Aorta (tissue), 5 donors: ENCODE results near the gene SELL. TPM values are rescaled to one million over a fixed set of nuclear protein-coding genes. Genes with fewer than 3 reads are reported as not detected.

Experiments
- ATAC-seq: fragments of 200-7000 bp; cut with Tn5 transposase; one replicate; pipeline ENCODE4 v1.9.1; 2022; ENCODE audit warnings: moderate library complexity; ENCODE audit not compliant: low FRiP score
- DNase-seq, 2 donors: peaks; one replicate each; pipeline ENCODE4 v3.0.0-alpha.2; 2020
- H3K27ac ChIP-seq, 2 donors: one replicate each; pipeline ENCODE4 v1.5.1; 2013; ENCODE audit warnings: low read length in 2 of 2, mild to moderate bottlenecking in 2 of 2, moderate library complexity in 2 of 2, control low read depth in 1 of 2, inconsistent platforms in 1 of 2, low read depth in 1 of 2
- H3K27me3 ChIP-seq, 2 donors: one replicate each; pipeline ENCODE4 v1.6.1; 2013; ENCODE audit warnings: control low read depth in 1 of 2, low read length in 1 of 2, mild to moderate bottlenecking in 1 of 2, moderate library complexity in 1 of 2; ENCODE audit not compliant: insufficient read depth in 2 of 2, control insufficient read depth in 1 of 2
- H3K36me3 ChIP-seq, 2 donors: one replicate each; pipeline ENCODE4 v1.6.1; 2013; ENCODE audit warnings: control low read depth in 1 of 2, low read length in 1 of 2, mild to moderate bottlenecking in 1 of 2; ENCODE audit not compliant: insufficient read depth in 2 of 2, control insufficient read depth in 1 of 2
- H3K4me1 ChIP-seq, 2 donors: one replicate each; pipeline ENCODE4 v1.6.1; 2013; ENCODE audit warnings: low read length in 2 of 2, control low read depth in 1 of 2, mild to moderate bottlenecking in 1 of 2, moderate library complexity in 1 of 2; ENCODE audit not compliant: insufficient read depth in 2 of 2, control insufficient read depth in 1 of 2
- H3K4me3 ChIP-seq, 2 donors: one replicate each; pipeline ENCODE4 v1.5.1; 2013; ENCODE audit warnings: low read length in 2 of 2, control low read depth in 1 of 2, mild to moderate bottlenecking in 1 of 2
- H3K9me3 ChIP-seq: one replicate; pipeline ENCODE4 v1.6.1; 2013; ENCODE audit warnings: mild to moderate bottlenecking, low read length; ENCODE audit not compliant: control insufficient read depth
- WGBS, 2 donors: extraction: QIAGEN DNeasy Blood & Tissue Kit; methylation state at CpG; one replicate each; pipeline ENCODE4 v1.1.7; 2013; 5-methylcytosine and 5-hydroxymethylcytosine counted together
- intact Hi-C, 2 donors: fragments of 100-400 bp; cut with DNase I; formaldehyde crosslinking; loops; one replicate each; pipeline versions ENCODE4 v1.14.2 to v1.15.0; 2022
- polyA plus RNA-seq, 2 donors: library from polyadenylated mRNA; stranded (reverse); fragments of 200-250 nt; gene quantifications; one replicate each; pipeline ENCODE4 v1.2.3, GENCODE V29; 2013
- total RNA-seq, 2 donors: library from RNA; stranded (reverse); fragmentation: NEBNext Ultra II Directional; extraction: Animal tissue kit (Norgen Biotek cat#: 25700); gene quantifications; one replicate each; pipeline ENCODE4 v1.2.1, GENCODE V29; 2021
- donor health status: healthy with polysubstance abuse.
- donor health status: Bipolar disorder and iron deficiency.
- donor health status: DM: no; HTN: no; CAD: no.
- donor health status: DM: no; HTN: no; CAD: no.
- donor health status: DM: yes; HTN: yes; CAD: no.

SELL gene
- total and polyA plus RNA-seq, 4 donors: 2.0 to 12.8 (median 10.9) TPM

- ATAC-seq: no peak
Measured at GRCh38 chr1:169647512-169647911, 63.9 kb downstream of the SELL start.

DNA sequence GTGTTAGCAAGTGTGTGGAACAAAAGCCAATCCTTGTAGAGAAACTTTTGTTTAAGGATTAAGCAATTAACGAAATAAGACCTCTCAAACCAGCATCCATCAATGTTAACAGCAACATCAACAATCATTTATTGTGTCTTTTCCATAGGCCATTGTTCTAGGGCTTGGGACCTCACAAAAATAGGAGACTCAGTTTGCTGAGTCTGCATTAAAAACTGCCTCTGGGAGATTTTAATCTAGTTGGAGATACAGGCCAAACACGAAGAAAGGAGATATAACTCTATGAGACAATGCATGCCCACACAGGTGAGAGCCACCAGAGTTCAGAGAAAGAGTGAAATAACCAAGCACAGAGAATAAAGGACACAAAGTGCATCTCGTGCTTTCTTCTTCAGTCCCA, 67.1 kb downstream of the SELL start:
- H3K27ac ChIP-seq: no peak overlapping the region
- H3K4me3 ChIP-seq: no peak overlapping the region
- intact Hi-C loops: no loop called here
- no peaks in the 10 kb centered on the region for H3K9me3 ChIP-seq
- no peaks in the 10 kb centered on the region for H3K4me1 ChIP-seq
- DNase-seq (no peak), ATAC-seq (no peak)
- H3K36me3 ChIP-seq: no peaks in the 10 kb centered on the region
- 65 to 82% methylated on average over 3 of the region's 3 CpGs for WGBS, 2 donors
- no peaks in the 10 kb centered on the region for H3K27me3 ChIP-seq

More at GRCh38 chr1:169647512-169647911, 63.9 kb downstream of the SELL start:
- intact Hi-C loops: no loop called here
- no peaks in the 10 kb centered on the region for H3K36me3 ChIP-seq
- H3K4me1 ChIP-seq: no peaks in the 10 kb centered on the region
- no peak overlapping the region for H3K27ac ChIP-seq
- H3K9me3 ChIP-seq: no peaks in the 10 kb centered on the region
- no peak overlapping the region for H3K4me3 ChIP-seq
- H3K27me3 ChIP-seq: no peaks in the 10 kb centered on the region
- no peak for DNase-seq

Other genes starting within 250 kb of the SELL start
- gene SLC19A2, start 225.7 kb downstream of the SELL start, total RNA-seq: 10 to 100 TPM in 1 of 2 donors, 1 to 10 TPM in 1; 8.7 to 26.9 TPM
- gene SLC19A2, start 225.7 kb downstream of the SELL start, polyA plus RNA-seq: 1 to 10 TPM; 3.5 to 8.1 TPM
- 1 to 10 TPM in 1 of 2 donors, under 1 TPM in 1; 0.48 to 1.4 TPM for gene F5, start 125.1 kb downstream of the SELL start, total RNA-seq
- gene F5, start 125.1 kb downstream of the SELL start, polyA plus RNA-seq: 1 to 10 TPM; 1.0 to 3.5 TPM
- gene SELP, start 81.5 kb downstream of the SELL start, total RNA-seq: 10 to 100 TPM in 1 of 2 donors, 1 to 10 TPM in 1; 9.1 to 42.5 TPM
- gene SELP, start 81.5 kb downstream of the SELL start, polyA plus RNA-seq: 10 to 100 TPM in 1 of 2 donors, 1 to 10 TPM in 1; 8.6 to 16.4 TPM
- 10 to 100 TPM; 14.8 to 38.8 TPM for gene SELE, start 22.5 kb upstream of the SELL start, total RNA-seq
- gene SELE, start 22.5 kb upstream of the SELL start, polyA plus RNA-seq: under 1 TPM in 1 of 2 donors, not detected in 1; 0.18 TPM
- 1 to 10 TPM; 4.7 to 5.9 TPM for gene METTL18, start 83.3 kb upstream of the SELL start, total RNA-seq
- gene METTL18, start 83.3 kb upstream of the SELL start, polyA plus RNA-seq: 1 to 10 TPM; 5.2 to 9.6 TPM
- gene SCYL3, start 182.3 kb upstream of the SELL start, total RNA-seq: 10 to 100 TPM in 1 of 2 donors, 1 to 10 TPM in 1; 7.5 to 11.9 TPM
- gene SCYL3, start 182.3 kb upstream of the SELL start, polyA plus RNA-seq: 1 to 10 TPM; 2.4 to 4.8 TPM